Esophagus muscularis mucosa (tissue), 4 donors: ENCODE data around the gene NT5DC3. TPM values are rescaled to one million over a fixed set of nuclear protein-coding genes. Genes with fewer than 3 reads are reported as not detected.
A peak's percentile ranks its signal among the peaks of the same experiment; 100 is the strongest.

ENCODE experiments used
- DNase-seq: peaks from one replicate; pipeline ENCODE4 v3.0.0-alpha.2; 2017; ENCODE audit errors: extremely low spot score
- H3K27ac ChIP-seq, 4 donors: fragments of 200-600 bp; sonication (generic); replicated peaks in 1 of 4; 1 replicate in 3 of 4; 2 replicates in 1 of 4; pipeline ENCODE4 v1.5.1; 2016 to 2019; ENCODE audit warnings: mild to moderate bottlenecking in 1 of 4
- H3K27me3 ChIP-seq, 4 donors: fragments of 200-600 bp; sonication (generic); one replicate each; pipeline versions ENCODE4 v1.5.1 to v1.6.0; 2016 to 2019
- H3K36me3 ChIP-seq, 4 donors: fragments of 200-600 bp; sonication (generic); one replicate each; pipeline ENCODE4 v1.5.1; 2016 to 2019
- H3K4me1 ChIP-seq, 4 donors: fragments of 200-600 bp; sonication (generic); one replicate each; pipeline ENCODE4 v1.5.1; 2016 to 2019
- H3K4me3 ChIP-seq, 4 donors: fragments of 200-600 bp; sonication (generic); 1 replicate in 2 of 4; 2 replicates in 2 of 4; pipeline ENCODE4 v1.5.1; 2016 to 2019; ENCODE audit warnings: mild to moderate bottlenecking in 4 of 4, moderate library complexity in 1 of 4
- H3K9me3 ChIP-seq, 4 donors: fragments of 200-600 bp; sonication (generic); 1 replicate in 3 of 4; 2 replicates in 1 of 4; pipeline ENCODE4 v1.5.1; 2016 to 2019
- EP300 ChIP-seq: sonication (generic); formaldehyde crosslinking; IDR thresholded peaks from one replicate; pipeline ENCODE4 v1.6.1; 2017; ENCODE audit warnings: antibody characterized with exemption
- POLR2A ChIP-seq: fragments of 450-650 bp; IDR thresholded peaks from one replicate; pipeline ENCODE4 v1.6.1; 2017; ENCODE audit warnings: antibody characterized with exemption, moderate library complexity, mild to moderate bottlenecking, low read depth
- POLR2AphosphoS5 ChIP-seq, 2 donors: sonication (generic); formaldehyde crosslinking; IDR thresholded peaks; one replicate each; pipeline ENCODE4 v1.6.1; 2017; ENCODE audit warnings: antibody characterized with exemption in 2 of 2
- WGBS: methylation state at CpG from one replicate; pipeline ENCODE4 v1.1.5; 2018; 5-methylcytosine and 5-hydroxymethylcytosine counted together
- intact Hi-C: fragments of 100-400 bp; cut with DNase I; formaldehyde crosslinking; loops from one replicate; pipeline ENCODE4 v1.15.1; 2023
- total RNA-seq, 4 donors: library from RNA; depleted of rRNA; stranded (reverse); fragments of >200 nt; gene quantifications; one replicate each; pipeline versions ENCODE4 v1.1.0 to v1.2.1, GENCODE V29; 2016
- TF ChIP-seq, protein P1 (sequence below), 3 experiments: fragments of 200-600 bp in 2 of 3; fragments of 450-650 bp in 1 of 3; sonication (generic) in 2 of 3; IDR thresholded peaks; one replicate each; pipeline ENCODE4 v1.5.1; 2017 to 2019; ENCODE audit warnings: antibody characterized with exemption in 3 of 3, mild to moderate bottlenecking in 2 of 3, moderate library complexity in 1 of 3

Gene NT5DC3
- total RNA-seq, 4 donors from 2014 or later, result 169 to 275 (median 195) TPM

DNA sequence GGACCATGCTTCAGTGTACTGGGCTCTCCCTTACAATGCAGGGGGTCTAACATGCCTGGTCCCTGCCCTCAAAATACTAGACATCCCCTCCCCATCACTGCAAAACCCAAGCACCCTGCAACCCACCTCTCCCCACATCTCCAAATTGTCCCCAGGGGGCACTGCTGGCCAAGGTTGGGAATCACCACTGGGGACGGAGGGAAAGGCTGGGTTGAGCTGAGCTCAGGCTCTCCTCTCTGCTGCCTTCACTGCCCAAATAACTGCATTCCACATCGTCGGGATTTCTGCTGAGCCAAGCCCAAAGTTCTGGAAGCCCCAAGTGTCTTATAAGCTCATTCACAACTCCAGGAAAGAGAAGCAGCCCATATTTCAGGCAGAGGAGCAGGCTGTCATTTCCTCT lies 69.6 kb downstream of the NT5DC3 start:
- peak overlapping the region in 2 of 4 donors; percentile 13 to 28 for H3K27ac ChIP-seq
- no peaks in the 10 kb centered on the region for H3K27me3 ChIP-seq
- TF ChIP-seq POLR2A (no peak), POLR2AphosphoS5 (IDR thresholded peaks at IDR 0.05) (peak in 1 of 2 donors; percentile 37)
- TF ChIP-seq, protein P1, sequence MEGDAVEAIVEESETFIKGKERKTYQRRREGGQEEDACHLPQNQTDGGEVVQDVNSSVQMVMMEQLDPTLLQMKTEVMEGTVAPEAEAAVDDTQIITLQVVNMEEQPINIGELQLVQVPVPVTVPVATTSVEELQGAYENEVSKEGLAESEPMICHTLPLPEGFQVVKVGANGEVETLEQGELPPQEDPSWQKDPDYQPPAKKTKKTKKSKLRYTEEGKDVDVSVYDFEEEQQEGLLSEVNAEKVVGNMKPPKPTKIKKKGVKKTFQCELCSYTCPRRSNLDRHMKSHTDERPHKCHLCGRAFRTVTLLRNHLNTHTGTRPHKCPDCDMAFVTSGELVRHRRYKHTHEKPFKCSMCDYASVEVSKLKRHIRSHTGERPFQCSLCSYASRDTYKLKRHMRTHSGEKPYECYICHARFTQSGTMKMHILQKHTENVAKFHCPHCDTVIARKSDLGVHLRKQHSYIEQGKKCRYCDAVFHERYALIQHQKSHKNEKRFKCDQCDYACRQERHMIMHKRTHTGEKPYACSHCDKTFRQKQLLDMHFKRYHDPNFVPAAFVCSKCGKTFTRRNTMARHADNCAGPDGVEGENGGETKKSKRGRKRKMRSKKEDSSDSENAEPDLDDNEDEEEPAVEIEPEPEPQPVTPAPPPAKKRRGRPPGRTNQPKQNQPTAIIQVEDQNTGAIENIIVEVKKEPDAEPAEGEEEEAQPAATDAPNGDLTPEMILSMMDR (IDR thresholded peaks at IDR 0.05), result peak; percentile 26 to 36 (median 31)
- H3K36me3 ChIP-seq, result peaks cover 0 to 99% (median 65%) of the 10 kb centered on the region in 4 donors
- H3K4me3 ChIP-seq, result no peak overlapping the region
- H3K9me3 ChIP-seq, result no peaks in the 10 kb centered on the region
- intact Hi-C loops, result loop anchor here (10.0 kb wide), 2 partner anchors 103 to 173 kb away; no protein-coding TSS in a partner anchor
- H3K4me1 ChIP-seq, result peaks cover 12 to 45% (median 31%) of the 10 kb centered on the region in 4 donors
- WGBS, result 17% methylated on average over 3 of the region's 3 CpGs
- DNase-seq, result no peak

DNA sequence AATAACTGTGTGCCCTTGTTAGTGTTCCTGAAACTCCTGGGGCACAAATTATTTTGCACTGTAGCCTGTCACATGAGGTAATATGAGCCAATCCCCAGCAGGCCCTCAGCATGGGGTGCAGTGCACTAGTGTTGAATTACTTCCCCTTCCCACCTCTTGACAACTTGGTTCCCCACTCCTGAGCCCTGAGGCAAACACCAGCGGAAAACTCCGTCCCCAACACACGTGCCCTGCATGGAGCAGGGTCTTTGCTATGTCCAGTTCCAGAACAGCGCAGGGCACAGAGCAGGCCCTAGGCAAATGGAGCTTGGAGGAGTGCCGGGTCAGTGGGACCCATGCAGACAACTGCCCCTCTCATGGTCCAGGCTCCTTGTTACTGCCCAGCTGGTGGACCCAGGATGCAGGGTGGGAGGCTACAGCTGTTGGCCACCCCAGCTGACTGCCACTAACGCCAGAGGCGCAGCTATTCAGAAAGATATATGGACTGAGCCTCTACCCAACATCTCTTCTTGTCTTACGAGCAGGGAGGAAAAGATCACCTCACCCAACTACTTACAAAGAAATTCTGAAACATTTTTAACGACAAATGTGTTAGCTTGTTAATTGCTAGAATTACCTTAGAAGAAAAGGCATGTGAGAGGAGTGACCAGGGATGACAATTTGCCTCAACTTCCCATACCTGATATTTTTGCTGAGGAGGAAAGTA lies 71.6 kb downstream of the NT5DC3 start:
- TF ChIP-seq, protein P1 (IDR thresholded peaks at IDR 0.05), result no peak
- TF ChIP-seq POLR2AphosphoS5 (IDR thresholded peaks at IDR 0.05), result no peak
- TF ChIP-seq EP300, result no peak
- TF ChIP-seq POLR2A, result no peak
- no peaks in the 10 kb centered on the region for H3K9me3 ChIP-seq
- 92% methylated on average over 9 of the region's 9 CpGs for WGBS
- DNase-seq, result no peak
- H3K4me1 ChIP-seq, result peaks cover 12 to 28% (median 27%) of the 10 kb centered on the region in 4 donors
- H3K27me3 ChIP-seq, result no peaks in the 10 kb centered on the region
- intact Hi-C loops, result no loop called here
- peak overlapping the region in 1 of 4 donors; percentile 6 for H3K27ac ChIP-seq
- no peak overlapping the region for H3K4me3 ChIP-seq
- peaks cover 0 to 99% (median 71%) of the 10 kb centered on the region in 4 donors for H3K36me3 ChIP-seq

DNA sequence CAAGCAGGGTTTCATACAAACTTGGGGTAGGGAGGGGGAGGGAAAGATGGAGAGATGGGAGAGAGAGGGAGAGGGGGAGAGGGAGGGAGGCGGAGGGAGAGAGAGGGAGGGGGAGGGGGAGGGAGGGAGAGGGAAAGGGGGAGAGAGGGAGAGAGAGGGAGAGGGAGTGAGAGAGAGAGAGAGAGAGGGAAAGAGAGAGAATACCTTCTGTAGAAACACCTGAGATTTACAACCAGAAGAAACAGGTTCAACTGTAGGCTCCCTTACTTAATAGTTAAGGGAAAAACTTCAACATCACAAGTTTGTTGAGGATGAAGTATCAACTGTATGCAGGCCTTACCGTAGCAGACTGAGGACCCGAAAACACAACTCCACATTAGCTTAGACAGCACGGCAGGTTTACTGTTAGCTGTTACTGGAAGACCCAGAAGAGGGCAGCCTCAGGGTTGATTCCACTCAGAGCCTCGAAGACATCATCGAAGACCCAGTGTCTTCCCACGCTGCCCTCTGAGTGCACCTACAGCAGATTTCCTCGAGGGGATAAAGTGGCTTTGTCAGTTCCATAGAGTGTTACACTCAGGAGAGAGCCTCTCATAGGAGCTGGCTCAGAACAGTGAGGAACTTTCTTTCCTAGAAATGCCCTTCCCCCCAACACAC lies 72.4 kb downstream of the NT5DC3 start:
- DNase-seq, result no peak
- Histone ChIP-seq H3K27ac (peak overlapping the region in 1 of 4 donors; percentile 6), H3K9me3 (no peaks in the 10 kb centered on the region), H3K4me3 (no peak overlapping the region), H3K36me3 (peaks cover 0 to 99% (median 73%) of the 10 kb centered on the region in 4 donors), H3K27me3 (no peaks in the 10 kb centered on the region), H3K4me1 (peaks cover 12 to 20% (median 19%) of the 10 kb centered on the region in 4 donors)
- WGBS, result 82% methylated on average over 6 of the region's 8 CpGs
- TF ChIP-seq, protein P1 (IDR thresholded peaks at IDR 0.05), result no peak
- TF ChIP-seq POLR2AphosphoS5 (IDR thresholded peaks at IDR 0.05) (no peak), POLR2A (no peak), EP300 (no peak)
- intact Hi-C loops, result no loop called here

DNA sequence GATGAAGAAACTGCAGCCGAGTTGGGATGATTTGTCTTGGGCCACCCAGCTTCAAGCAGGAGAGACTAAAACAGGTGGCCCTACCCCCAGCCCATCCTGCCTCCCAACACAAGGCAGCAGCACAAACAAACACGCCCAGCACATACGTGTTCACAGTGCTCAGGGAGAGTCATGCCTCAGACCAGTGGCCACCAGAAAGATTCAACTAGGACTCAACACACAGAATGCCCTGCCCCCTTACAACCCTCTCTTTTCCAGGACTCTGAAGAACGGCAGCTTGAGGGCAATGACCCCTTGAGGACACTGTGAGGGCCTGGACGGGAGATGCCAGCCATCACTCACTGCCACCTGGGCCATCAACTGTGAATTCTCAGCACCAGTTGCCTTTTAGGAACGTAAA lies 75.0 kb downstream of the NT5DC3 start:
- Histone ChIP-seq H3K4me3 (no peak overlapping the region), H3K27me3 (no peaks in the 10 kb centered on the region), H3K36me3 (peaks cover 0 to 100% (median 84%) of the 10 kb centered on the region in 4 donors), H3K4me1 (no peaks in the 10 kb centered on the region), H3K27ac (peak overlapping the region in 1 of 4 donors; percentile 8), H3K9me3 (no peaks in the 10 kb centered on the region)
- DNase-seq, result no peak
- intact Hi-C loops, result no loop called here
- WGBS, result 91% methylated on average over 6 of the region's 6 CpGs
- TF ChIP-seq POLR2AphosphoS5 (IDR thresholded peaks at IDR 0.05) (peak in 1 of 2 donors; percentile 14), EP300 (no peak), POLR2A (no peak)
- TF ChIP-seq, protein P1 (IDR thresholded peaks at IDR 0.05), result no peak
